ENCODE data around the gene ADAMTS18.

Gene ADAMTS18

DNA sequence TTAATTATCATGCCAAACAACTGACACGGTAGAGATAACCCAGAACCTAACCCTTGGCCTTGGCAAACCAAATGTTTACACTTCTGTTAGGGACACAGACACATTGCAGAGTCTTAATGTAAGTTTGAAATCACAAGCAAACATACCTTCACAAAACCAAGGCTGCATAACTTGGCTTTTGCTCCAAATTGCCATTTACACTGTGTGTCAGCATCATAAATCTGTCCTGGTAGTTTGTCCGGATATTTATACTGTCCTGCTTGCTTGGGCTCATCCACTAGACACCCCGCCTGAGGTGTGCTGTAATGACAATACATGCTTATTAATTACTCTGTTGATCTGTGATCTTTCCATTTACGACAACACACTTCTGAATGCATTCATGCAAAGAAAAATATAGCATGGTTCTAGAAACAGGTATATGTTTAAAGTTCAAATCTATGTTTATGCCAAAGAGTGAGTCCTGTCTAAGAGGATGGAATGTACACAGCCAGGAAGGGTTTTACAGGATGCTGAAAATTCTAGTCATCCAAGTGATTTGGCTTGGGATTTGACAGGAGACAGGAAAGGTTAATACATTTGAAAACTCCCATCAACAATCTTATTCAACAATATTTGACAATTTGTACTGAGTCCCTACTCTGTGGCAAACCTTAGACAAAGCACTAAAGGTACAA is 81.1 kb downstream of the ADAMTS18 start:
- 93% methylated on average over 4 of the region's 4 CpGs for WGBS
- Histone ChIP-seq H3K27me3 (ENCODE audit: insufficient read depth, low read length) (no peaks in the 10 kb centered on the region), H3K9ac (ENCODE audit: low read depth, low read length) (no peak overlapping the region), H3K9me3 (ENCODE audit: insufficient read depth, low read depth, low read length) (no peaks in the 10 kb centered on the region), H3K36me3 (ENCODE audit: insufficient read depth, low read length) (no peaks in the 10 kb centered on the region), H3K4me1 (ENCODE audit: insufficient read depth, low read length) (peaks cover 3% of the 10 kb centered on the region; the same call in 1 of the 2 replicates), H3K4me3 (ENCODE audit: low read length) (no peak overlapping the region), H3K27ac (ENCODE audit: low read depth, low read length) (no peak overlapping the region)

DNA sequence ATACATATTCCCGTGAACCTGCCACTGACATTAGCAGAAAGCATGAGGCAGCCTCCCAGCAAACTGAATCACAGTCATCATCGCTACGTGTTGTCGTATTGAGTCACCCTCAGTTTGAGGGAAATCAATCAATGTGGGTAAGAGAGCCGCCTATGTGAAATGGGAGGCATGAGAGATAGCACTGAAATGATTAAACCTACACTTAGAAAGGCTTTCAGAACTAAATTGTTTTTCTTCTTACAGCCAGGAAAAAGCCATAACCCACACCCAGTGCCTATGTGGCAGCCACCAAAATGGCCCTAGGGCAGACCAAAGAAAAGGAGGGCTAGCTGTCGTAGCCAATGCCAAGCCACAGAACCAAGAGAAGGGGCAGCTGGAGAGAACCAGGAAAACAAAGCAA is 90.5 kb downstream of the ADAMTS18 start:
- H3K27ac ChIP-seq (ENCODE audit: low read depth, low read length) = no peak overlapping the region
- H3K4me1 ChIP-seq (ENCODE audit: insufficient read depth, low read length) = no peaks in the 10 kb centered on the region
- H3K9me3 ChIP-seq (ENCODE audit: insufficient read depth, low read depth, low read length) = no peaks in the 10 kb centered on the region
- no peak overlapping the region for H3K9ac ChIP-seq (ENCODE audit: low read depth, low read length)
- WGBS = 95% methylated on average over 6 of the region's 6 CpGs
- H3K27me3 ChIP-seq (ENCODE audit: insufficient read depth, low read length) = no peaks in the 10 kb centered on the region
- H3K36me3 ChIP-seq (ENCODE audit: insufficient read depth, low read length) = no peaks in the 10 kb centered on the region
- H3K4me3 ChIP-seq (ENCODE audit: low read length) = no peak overlapping the region

GRCh38 chr16:77336637-77337036 is 98.2 kb downstream of the ADAMTS18 start:
- WGBS = 54% methylated on average over 2 of the region's 2 CpGs
- H3K9me3 ChIP-seq (ENCODE audit: insufficient read depth, low read depth, low read length) = no peaks in the 10 kb centered on the region
- H3K27ac ChIP-seq (ENCODE audit: low read depth, low read length) = peak overlapping the region; percentile 66; the same call in 1 of the 2 replicates
- H3K4me1 ChIP-seq (ENCODE audit: insufficient read depth, low read length) = peaks cover 23% of the 10 kb centered on the region
- H3K27me3 ChIP-seq (ENCODE audit: insufficient read depth, low read length) = no peaks in the 10 kb centered on the region
- peak overlapping the region; percentile 6 for H3K4me3 ChIP-seq (ENCODE audit: low read length)
- 0 out of 2 replicates have a peak overlapping the region, but pooled peaks have one; percentile 32 for H3K9ac ChIP-seq (ENCODE audit: low read depth, low read length)
- no peaks in the 10 kb centered on the region for H3K36me3 ChIP-seq (ENCODE audit: insufficient read depth, low read length)

DNA sequence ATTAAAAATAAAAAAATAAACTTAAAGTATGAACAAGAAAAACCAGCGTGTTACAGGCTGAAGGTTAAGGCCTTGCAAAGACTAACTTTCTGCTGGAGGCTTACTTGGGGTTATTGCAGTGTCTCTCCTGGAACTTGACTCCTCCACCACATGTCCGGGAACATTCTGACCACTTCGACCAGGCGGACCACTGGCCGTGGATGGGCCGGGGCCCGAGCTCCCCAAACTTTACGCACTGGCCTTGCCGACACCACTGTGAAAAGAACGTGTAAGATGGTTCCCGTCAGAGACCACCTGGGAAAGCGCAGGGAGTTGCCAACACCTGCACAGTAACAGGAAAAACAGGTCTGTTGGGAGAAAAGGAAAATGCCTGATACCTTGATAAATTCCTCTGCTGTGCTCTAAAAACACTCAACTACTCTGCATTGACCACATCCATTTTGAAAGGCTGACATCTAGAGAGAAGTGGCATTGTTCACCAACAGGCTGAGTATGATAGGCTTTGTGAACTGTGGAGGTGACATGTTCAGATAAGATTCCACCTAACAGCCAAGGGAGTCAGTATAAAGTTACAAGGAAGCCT is 99.1 kb downstream of the ADAMTS18 start:
- no peak overlapping the region for H3K4me3 ChIP-seq (ENCODE audit: low read length)
- H3K27me3 ChIP-seq (ENCODE audit: insufficient read depth, low read length) = no peaks in the 10 kb centered on the region
- no peaks in the 10 kb centered on the region for H3K36me3 ChIP-seq (ENCODE audit: insufficient read depth, low read length)
- peak overlapping the region; percentile 66; the same call in 1 of the 2 replicates for H3K27ac ChIP-seq (ENCODE audit: low read depth, low read length)
- H3K9me3 ChIP-seq (ENCODE audit: insufficient read depth, low read depth, low read length) = no peaks in the 10 kb centered on the region
- 91% methylated on average over 12 of the region's 12 CpGs for WGBS
- 0 out of 2 replicates have a peak overlapping the region, but pooled peaks have one; percentile 32 for H3K9ac ChIP-seq (ENCODE audit: low read depth, low read length)
- H3K4me1 ChIP-seq (ENCODE audit: insufficient read depth, low read length) = peaks cover 27% of the 10 kb centered on the region

GRCh38 chr16:77332792-77333191 is 102.0 kb downstream of the ADAMTS18 start:
- 94% methylated on average over 5 of the region's 5 CpGs for WGBS

GRCh38 chr16:77331802-77332586 is 102.8 kb downstream of the ADAMTS18 start:
- Histone ChIP-seq H3K36me3 (ENCODE audit: insufficient read depth, low read length) (no peaks in the 10 kb centered on the region), H3K4me3 (ENCODE audit: low read length) (no peak overlapping the region), H3K27me3 (ENCODE audit: insufficient read depth, low read length) (no peaks in the 10 kb centered on the region), H3K27ac (ENCODE audit: low read depth, low read length) (no peak overlapping the region), H3K9ac (ENCODE audit: low read depth, low read length) (no peak overlapping the region), H3K9me3 (ENCODE audit: insufficient read depth, low read depth, low read length) (no peaks in the 10 kb centered on the region), H3K4me1 (ENCODE audit: insufficient read depth, low read length) (peaks cover 28% of the 10 kb centered on the region)
- WGBS = 89% methylated on average over 9 of the region's 9 CpGs

More at GRCh38 chr16:77332792-77333191, 102.0 kb downstream of the ADAMTS18 start:
- H3K4me1 ChIP-seq (ENCODE audit: insufficient read depth, low read length) = peaks cover 31% of the 10 kb centered on the region
- no peaks in the 10 kb centered on the region for H3K9me3 ChIP-seq (ENCODE audit: insufficient read depth, low read depth, low read length)
- H3K9ac ChIP-seq (ENCODE audit: low read depth, low read length) = no peak overlapping the region
- no peaks in the 10 kb centered on the region for H3K27me3 ChIP-seq (ENCODE audit: insufficient read depth, low read length)
- H3K27ac ChIP-seq (ENCODE audit: low read depth, low read length) = no peak overlapping the region
- H3K4me3 ChIP-seq (ENCODE audit: low read length) = no peak overlapping the region
- no peaks in the 10 kb centered on the region for H3K36me3 ChIP-seq (ENCODE audit: insufficient read depth, low read length)

GRCh38 chr16:77331043-77331442 is 103.8 kb downstream of the ADAMTS18 start:
- Histone ChIP-seq H3K27ac (ENCODE audit: low read depth, low read length) (no peak overlapping the region), H3K9me3 (ENCODE audit: insufficient read depth, low read depth, low read length) (no peaks in the 10 kb centered on the region), H3K4me1 (ENCODE audit: insufficient read depth, low read length) (peaks cover 18% of the 10 kb centered on the region), H3K4me3 (ENCODE audit: low read length) (no peak overlapping the region), H3K36me3 (ENCODE audit: insufficient read depth, low read length) (no peaks in the 10 kb centered on the region), H3K9ac (ENCODE audit: low read depth, low read length) (no peak overlapping the region), H3K27me3 (ENCODE audit: insufficient read depth, low read length) (no peaks in the 10 kb centered on the region)

DNA sequence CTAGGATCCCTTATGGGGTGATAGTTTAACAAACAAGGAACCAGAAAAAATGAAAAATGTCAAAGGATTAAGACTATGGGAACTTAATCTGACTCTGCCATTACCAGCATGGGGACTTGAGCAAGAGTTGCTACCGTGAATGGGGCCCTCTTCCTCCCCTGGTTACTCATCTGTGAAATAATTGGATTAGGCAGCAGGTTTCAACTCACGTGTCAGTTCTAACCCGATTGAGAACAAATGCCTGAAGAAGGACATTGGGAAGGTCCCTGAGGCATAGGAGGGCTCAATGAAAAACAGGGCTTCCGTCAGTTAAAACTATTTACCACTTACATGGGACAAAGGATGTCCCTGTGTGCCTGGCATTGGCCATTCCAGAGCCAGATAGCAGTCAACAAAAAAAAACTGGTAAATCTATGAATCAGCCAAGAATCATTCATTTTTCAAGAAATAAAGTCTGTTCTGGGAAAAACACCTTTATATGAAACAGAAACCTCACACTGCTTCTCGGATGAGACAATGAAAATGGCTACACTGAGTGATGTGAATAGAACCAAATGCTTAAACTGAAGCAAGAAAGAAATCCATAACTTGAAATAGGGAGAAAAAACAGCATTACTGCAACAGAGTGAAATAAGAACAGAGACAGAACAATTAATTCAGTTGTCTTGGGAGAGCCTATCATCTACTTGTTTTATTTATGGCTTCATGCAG is 104.3 kb downstream of the ADAMTS18 start:
- 63% methylated on average over 5 of the region's 5 CpGs for WGBS
- H3K9ac ChIP-seq (ENCODE audit: low read depth, low read length) = no peak overlapping the region

GRCh38 chr16:77328768-77329167 is 106.1 kb downstream of the ADAMTS18 start:
- 97% methylated on average over 4 of the region's 4 CpGs for WGBS
- H3K27ac ChIP-seq (ENCODE audit: low read depth, low read length) = no peak overlapping the region
- no peaks in the 10 kb centered on the region for H3K36me3 ChIP-seq (ENCODE audit: insufficient read depth, low read length)

More for the DNA sequence above, 104.3 kb downstream of the ADAMTS18 start:
- H3K9me3 ChIP-seq (ENCODE audit: insufficient read depth, low read depth, low read length) = no peaks in the 10 kb centered on the region
- no peak overlapping the region for H3K4me3 ChIP-seq (ENCODE audit: low read length)
- H3K4me1 ChIP-seq (ENCODE audit: insufficient read depth, low read length) = peaks cover 13% of the 10 kb centered on the region
- no peaks in the 10 kb centered on the region for H3K36me3 ChIP-seq (ENCODE audit: insufficient read depth, low read length)
- H3K27ac ChIP-seq (ENCODE audit: low read depth, low read length) = no peak overlapping the region
- H3K27me3 ChIP-seq (ENCODE audit: insufficient read depth, low read length) = no peaks in the 10 kb centered on the region

DNA sequence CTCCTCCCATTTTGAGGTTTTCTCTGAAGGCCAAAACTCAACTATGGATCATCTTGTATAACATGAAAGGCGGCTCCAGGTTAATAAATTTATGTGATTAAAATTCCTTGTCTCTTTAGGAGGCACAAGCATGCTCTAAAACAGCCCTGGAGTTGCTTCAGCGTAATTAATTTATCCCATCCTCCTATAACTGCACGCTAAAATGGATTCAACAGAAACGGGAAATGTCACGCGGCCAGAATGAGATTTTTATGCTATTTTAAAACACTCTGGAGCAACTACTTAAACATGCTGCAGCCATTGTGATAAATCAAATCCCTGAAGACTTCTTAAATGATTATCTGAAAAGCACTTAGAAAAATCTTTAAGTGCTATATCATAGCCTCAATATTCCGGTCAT is 106.6 kb downstream of the ADAMTS18 start:
- H3K9me3 ChIP-seq (ENCODE audit: insufficient read depth, low read depth, low read length) = no peaks in the 10 kb centered on the region
- no peaks in the 10 kb centered on the region for H3K27me3 ChIP-seq (ENCODE audit: insufficient read depth, low read length)
- H3K4me1 ChIP-seq (ENCODE audit: insufficient read depth, low read length) = peaks cover 8% of the 10 kb centered on the region; the same call in 1 of the 2 replicates
- no peaks in the 10 kb centered on the region for H3K36me3 ChIP-seq (ENCODE audit: insufficient read depth, low read length)
- H3K9ac ChIP-seq (ENCODE audit: low read depth, low read length) = no peak overlapping the region
- no peak overlapping the region for H3K27ac ChIP-seq (ENCODE audit: low read depth, low read length)
- 95% methylated on average over 6 of the region's 7 CpGs for whole genome bisulfite sequencing
- no peak overlapping the region for H3K4me3 ChIP-seq (ENCODE audit: low read length)

More at GRCh38 chr16:77328768-77329167, 106.1 kb downstream of the ADAMTS18 start:
- no peaks in the 10 kb centered on the region for H3K9me3 ChIP-seq (ENCODE audit: insufficient read depth, low read depth, low read length)
- no peak overlapping the region for H3K4me3 ChIP-seq (ENCODE audit: low read length)
- H3K9ac ChIP-seq (ENCODE audit: low read depth, low read length) = no peak overlapping the region
- H3K27me3 ChIP-seq (ENCODE audit: insufficient read depth, low read length) = no peaks in the 10 kb centered on the region
- H3K4me1 ChIP-seq (ENCODE audit: insufficient read depth, low read length) = peaks cover 8% of the 10 kb centered on the region; the same call in 1 of the 2 replicates
